HT-29 (cell line): ENCODE measurements around the gene ZIC5. TPM values are rescaled to one million over a fixed set of nuclear protein-coding genes. Genes with fewer than 3 reads are reported as not detected.

ENCODE experiments used
- DNase-seq: peaks from one replicate; pipeline ENCODE4 v3.0.0-alpha.2; 2015; ENCODE audit warnings: low spot score
- total RNA-seq: library from RNA; depleted of rRNA; stranded (reverse); fragments of >200 nt; shearing (Covaris generic); gene quantifications from 2 replicates; pipeline ENCODE4 v1.2.3, GENCODE V29; 2014; rRNA removed

Gene ZIC5
- total RNA-seq, result not detected in 2 replicates

DNA sequence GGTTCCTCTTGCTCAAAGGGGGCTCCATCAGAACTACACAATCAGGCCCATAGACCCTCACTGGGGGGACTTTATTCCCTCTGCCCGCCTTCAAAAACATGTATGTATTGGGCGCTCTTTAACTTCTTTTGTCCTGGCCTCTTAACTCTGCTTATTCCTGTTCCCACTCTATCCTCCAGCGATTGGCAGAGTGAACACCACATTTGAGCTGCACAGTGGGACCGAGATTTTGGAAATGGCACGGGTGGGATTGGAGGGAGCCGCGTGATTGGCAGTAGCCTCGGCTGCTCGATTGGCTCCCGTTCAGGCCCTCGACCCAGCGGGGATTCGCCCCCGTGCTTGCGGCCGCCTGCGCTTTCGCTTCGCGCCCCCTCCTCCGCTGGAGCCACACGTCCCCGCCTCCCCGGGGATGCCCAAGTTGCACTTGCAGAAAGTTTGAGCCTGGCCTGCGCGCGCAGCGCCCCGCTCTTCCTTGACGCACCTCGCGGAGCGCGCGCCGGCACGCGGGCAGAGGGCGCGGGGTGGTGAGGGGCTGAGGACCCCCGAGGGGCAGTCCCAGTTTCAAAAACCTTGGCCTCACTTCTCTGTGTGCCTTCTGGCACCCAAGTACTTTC is at the start of gene ZIC5:
ZIC5 (minus strand) TSS at position 192 of the 614 bp plus-strand sequence; CDS start at position 28, 164 bp downstream.
- DNase-seq, result no peak

DNA sequence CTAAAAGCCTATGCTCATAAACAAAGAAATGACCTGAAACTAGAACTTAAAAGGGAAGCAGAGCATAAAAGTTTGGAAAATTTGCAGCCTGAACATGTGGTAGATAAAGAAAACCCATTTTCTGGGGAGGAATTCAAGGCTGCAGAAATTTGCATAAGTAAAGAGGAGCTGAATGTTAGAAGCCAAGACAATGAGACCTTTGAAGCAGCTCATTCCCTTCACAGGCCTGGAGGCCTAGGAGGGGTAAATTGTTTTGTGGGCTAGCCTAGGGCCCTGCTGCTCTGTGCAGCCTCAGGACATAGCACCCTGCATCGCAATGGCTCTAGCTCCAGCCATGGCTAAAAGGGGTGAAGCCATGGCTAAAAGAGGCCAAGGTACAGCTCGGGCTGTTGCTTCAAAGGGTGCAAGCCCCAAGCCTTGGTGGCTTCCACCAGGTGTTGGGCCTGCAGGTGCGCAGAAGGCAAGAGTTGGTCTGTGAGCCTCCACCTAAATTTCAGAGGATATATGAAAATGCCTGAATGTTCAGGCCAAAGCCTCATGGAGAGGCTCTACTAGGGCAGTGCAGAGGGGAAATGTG is 48.3 kb upstream of the ZIC5 start:
- no peak for DNase-seq

- no peak for DNase-seq
Observed at GRCh38 chr13:100014621-100015020, 43.1 kb upstream of the ZIC5 start.

DNA sequence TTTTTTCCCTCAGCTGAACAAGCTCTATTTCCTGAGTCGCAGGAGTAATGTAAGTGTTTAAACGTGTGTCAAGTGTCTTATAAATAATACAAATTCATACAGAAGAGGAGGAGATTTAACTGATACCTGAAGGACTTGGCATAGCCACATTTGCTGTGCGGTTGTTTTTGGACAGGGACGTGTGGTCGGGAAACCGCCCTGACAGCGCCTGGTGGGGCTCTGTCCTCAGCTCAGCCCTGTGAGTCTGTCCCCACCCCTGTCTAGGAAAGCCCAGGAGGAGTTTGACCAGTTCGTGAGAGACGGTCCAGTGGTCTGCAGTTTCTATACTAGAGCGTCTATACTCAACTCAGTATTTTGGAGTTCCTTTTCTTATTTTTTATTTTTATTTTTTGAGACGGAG is 26.7 kb upstream of the ZIC5 start:
- no peak for DNase-seq

GRCh38 chr13:99997702-99998214 is 26.2 kb upstream of the ZIC5 start:
- DNase-seq, result no peak

- no peak for DNase-seq
Observed at GRCh38 chr13:99996381-99996973, 24.9 kb upstream of the ZIC5 start.

DNA sequence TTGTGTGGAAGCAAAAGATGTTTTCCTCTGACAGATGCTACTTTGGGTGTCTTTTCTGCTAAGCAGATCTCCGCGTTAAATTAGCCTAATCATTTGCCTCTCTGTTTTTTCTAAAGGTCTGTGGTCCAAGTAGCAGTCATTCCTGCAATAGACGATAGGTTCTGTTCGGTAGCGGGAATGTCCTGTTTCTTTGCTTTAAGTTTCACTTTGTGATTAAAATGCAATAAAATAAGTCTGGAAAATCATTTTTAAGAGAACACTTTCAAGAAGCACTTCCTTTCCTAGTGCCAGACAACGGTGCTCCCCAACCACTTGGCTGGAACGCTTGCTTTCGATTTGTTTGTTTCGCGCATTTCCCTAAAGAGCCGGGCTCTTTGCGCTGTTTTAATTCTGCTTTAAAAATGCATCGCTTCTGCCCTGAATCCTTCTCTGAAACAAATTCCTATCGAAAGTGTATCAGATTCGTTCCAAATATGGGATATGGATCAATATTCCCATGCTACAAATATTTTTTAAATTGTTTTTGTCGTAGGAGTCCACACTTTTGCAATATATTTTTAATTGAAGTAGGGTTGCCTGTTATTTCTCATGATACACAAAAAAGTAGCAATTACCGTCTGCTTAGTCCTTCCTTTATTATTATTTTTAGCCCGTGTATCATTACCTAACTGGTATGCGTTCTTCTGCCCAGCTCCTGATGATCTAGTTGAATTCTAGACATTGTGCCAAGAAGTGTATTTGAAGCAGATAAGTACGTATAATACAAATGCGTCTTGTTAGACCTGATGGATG is 24.2 kb upstream of the ZIC5 start:
- no peak for DNase-seq

- no peak for DNase-seq
Observed at GRCh38 chr13:99995104-99995588, 23.6 kb upstream of the ZIC5 start.

- DNase-seq, result no peak
Observed at GRCh38 chr13:99994638-99995020, 23.1 kb upstream of the ZIC5 start.

DNA sequence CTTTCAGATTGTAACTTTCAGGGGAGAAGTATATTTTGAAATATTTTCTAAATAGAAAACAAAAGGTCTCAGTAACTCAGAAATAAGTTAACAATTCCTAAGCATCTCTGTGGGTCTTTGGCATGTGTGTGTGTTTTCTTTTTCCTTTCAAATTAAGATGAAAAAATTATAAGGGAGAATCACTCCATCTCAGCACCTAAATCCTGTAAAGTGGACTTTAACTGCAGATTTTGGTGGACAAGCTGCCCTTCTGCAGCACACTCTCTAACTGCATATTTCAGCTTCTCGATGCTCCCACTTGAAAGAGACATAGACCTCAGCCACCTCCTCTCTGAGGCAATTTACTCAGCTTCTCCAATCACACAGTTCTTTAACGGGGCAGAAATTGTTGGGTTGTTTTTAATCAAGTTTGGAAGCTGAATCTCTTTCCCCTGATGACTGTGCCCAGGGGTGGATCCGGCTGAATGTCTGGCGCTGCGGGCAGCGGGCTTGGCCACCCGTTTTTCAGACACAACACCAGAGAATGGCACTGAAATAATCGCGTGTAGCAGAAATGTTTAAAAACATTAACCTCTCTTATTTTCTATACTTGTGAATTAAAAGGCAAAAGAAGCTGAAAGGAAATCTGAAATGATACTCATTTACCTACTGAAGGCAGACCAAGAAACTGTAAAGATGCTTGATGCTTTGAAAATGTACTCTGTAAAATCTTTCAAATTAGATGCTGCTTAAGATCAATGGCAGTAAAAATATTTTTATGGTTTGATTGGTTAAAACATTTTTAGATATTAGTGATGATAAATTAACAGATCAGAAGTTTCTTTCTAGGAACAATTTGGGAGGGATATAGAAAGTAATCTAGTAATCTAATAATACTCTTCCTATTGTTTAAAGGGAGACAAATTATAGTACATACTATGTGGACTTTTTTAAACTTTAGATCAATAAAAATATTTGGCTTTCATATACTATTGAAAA is 22.4 kb upstream of the ZIC5 start:
- no peak for DNase-seq

- no peak for DNase-seq
Observed at GRCh38 chr13:99992949-99993351, 21.4 kb upstream of the ZIC5 start.

DNA sequence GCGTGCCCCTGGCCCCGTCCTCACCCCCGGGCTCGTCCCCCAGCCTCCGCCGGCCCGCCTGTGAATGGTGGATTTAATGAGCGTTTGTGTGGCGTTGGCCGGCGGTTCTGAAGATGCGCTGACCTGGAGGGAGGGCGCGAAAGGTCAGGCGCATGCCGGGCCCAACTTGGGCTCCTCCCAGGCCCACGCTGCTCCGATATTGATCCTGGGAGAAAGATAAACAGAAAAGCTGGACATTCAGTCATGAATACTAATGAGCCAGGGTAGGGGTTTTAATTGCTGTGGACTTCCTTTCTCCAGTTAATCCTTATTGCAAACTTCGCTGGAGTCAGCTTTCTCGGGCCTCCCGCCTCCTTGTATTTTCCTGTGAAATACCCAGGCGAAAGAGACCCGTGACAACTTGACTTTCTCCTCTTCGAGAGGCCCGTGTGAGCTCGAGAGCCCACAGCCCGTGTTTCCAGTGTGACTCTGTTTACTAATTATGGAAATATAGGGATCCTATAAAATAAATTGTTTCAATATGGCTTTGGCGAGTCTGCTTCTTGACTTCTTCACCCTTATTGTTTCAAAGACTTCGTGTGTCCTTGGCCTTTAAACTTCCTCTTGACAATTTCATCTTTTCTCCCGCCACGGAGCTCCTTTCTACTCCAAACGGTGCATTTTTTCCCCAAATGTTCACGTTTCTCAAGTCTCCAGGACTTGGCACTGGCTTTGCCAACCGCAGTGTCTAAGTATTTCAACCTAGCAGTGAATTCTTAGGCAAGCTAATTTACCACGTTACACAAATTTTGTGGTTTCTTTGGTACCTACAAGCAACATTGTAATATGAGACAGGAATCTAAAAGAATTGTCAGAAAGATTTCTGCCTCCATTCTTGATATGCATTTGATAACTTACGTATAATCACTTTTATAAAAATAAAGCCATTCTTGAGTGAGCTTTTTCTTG is 20.5 kb upstream of the ZIC5 start:
- no peak for DNase-seq

DNA sequence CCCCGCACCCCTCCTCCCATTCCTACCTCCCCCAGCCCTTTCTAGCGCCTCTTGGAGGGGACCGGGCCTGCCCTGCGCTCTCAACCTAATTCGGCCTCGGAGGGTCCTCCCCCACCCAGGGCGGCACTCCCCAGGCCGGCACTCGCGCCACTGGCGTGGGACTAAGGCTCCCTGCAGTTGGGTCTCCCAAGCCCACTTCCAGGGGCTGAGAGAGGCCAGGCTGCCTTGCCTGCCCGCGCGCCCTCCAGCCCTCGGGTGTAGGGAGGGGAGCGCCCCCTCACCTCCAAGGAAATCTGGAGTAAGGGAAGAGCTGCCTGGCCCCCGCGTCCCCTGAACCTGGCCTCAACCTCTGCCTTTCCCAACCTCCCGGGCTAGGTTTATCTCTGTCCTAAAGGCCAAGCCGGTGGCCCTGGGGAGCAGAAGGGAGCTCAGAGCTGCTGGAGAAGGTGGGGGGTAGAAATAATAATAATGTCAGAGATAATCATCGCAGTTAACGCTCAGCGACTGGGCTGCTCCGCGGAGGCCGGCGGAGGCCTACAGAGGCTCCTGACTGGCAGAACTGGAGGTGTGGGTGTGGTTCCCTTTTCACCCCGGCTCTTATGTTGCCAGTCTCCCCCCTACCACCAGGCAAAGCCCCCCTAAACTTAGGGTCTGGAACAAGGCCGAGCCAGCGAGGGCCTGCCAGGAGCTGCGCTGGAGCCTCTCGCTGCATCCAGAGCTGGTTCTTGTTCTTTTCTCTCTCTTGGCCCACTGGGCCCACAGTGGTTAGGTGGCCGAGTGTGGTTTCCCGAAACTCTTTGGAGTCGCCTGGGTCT is 19.7 kb upstream of the ZIC5 start:
- DNase-seq, result no peak

GRCh38 chr13:99990126-99990977 is 18.8 kb upstream of the ZIC5 start:
- no peak for DNase-seq

- no peak for DNase-seq
Observed at GRCh38 chr13:99989276-99990125, 17.9 kb upstream of the ZIC5 start.

- DNase-seq, result no peak
Observed at GRCh38 chr13:99988529-99989275, 17.1 kb upstream of the ZIC5 start.
